ENCODE measurements around the gene EIF4A2.

The EIF4A2 gene

GRCh38 chr3:186779204-186779603, 4.2 kb upstream of the EIF4A2 start:
- no peaks in the 10 kb centered on the region for H3K9me3 ChIP-seq (ENCODE audit: insufficient read depth, low read length)
- H3K79me2 ChIP-seq (ENCODE audit: low read length) = peaks cover 24% of the 10 kb centered on the region
- peaks cover 3% of the 10 kb centered on the region for H4K20me1 ChIP-seq (ENCODE audit: insufficient read depth, low read length)
- H3K9ac ChIP-seq (ENCODE audit: low read length) = no peak overlapping the region
- H3K4me2 ChIP-seq (ENCODE audit: low read length) = no peak overlapping the region
- no peak overlapping the region for H2AFZ ChIP-seq (ENCODE audit: low read depth, low read length)
- H3K27me3 ChIP-seq (ENCODE audit: low read depth, low read length) = no peaks in the 10 kb centered on the region
- H3K4me3 ChIP-seq (ENCODE audit: low read length) = no peak overlapping the region
- TF ChIP-seq, protein P1, sequence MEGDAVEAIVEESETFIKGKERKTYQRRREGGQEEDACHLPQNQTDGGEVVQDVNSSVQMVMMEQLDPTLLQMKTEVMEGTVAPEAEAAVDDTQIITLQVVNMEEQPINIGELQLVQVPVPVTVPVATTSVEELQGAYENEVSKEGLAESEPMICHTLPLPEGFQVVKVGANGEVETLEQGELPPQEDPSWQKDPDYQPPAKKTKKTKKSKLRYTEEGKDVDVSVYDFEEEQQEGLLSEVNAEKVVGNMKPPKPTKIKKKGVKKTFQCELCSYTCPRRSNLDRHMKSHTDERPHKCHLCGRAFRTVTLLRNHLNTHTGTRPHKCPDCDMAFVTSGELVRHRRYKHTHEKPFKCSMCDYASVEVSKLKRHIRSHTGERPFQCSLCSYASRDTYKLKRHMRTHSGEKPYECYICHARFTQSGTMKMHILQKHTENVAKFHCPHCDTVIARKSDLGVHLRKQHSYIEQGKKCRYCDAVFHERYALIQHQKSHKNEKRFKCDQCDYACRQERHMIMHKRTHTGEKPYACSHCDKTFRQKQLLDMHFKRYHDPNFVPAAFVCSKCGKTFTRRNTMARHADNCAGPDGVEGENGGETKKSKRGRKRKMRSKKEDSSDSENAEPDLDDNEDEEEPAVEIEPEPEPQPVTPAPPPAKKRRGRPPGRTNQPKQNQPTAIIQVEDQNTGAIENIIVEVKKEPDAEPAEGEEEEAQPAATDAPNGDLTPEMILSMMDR (IDR thresholded peaks at IDR 0.05; ENCODE audit: low read depth, low read length) = no peak
- no peak for TF ChIP-seq EZH2phosphoT487 (IDR thresholded peaks at IDR 0.05; ENCODE audit: low read depth)
- no peak overlapping the region for H3K27ac ChIP-seq (ENCODE audit: low read length)
- H3K4me1 ChIP-seq (ENCODE audit: low read length) = peaks cover 4% of the 10 kb centered on the region; the same call in 1 of the 2 replicates
- H3K36me3 ChIP-seq (replicated peaks; ENCODE audit: low read depth, low read length) = peaks cover 7% of the 10 kb centered on the region

DNA sequence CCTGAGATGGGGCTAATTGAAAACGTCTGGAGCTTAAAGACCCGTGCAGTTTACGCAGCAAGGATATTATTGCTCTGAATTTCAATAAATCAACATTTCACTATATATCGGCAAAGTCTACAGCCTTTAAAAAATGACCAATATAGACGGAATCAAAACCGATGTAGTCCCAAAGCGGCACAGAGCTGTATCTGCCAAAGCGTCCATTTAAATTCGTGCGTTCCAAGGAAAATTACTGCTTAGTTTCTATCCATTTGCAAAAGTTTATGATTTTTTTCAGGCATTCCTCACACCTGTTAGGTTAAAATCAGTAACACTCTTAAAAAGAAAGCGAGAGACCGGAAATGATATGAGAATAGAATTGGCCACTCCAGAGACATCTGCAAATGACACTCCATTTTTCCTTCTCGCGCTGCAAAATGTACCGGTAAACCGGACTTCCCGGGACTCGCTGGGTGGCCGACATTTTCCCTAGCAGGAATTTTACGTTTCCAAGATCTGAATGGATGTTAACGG, 777 bp upstream of the EIF4A2 start:
- Histone ChIP-seq H3K4me2 (ENCODE audit: low read length) (peak overlapping the region; percentile 95), H2AFZ (ENCODE audit: low read depth, low read length) (peak overlapping the region; percentile 90), H4K20me1 (ENCODE audit: insufficient read depth, low read length) (peaks cover 37% of the 10 kb centered on the region), H3K79me2 (ENCODE audit: low read length) (peaks cover 58% of the 10 kb centered on the region), H3K27me3 (ENCODE audit: low read depth, low read length) (no peaks in the 10 kb centered on the region), H3K36me3 (replicated peaks; ENCODE audit: low read depth, low read length) (peaks cover 41% of the 10 kb centered on the region), H3K4me1 (ENCODE audit: low read length) (peaks cover 33% of the 10 kb centered on the region), H3K4me3 (ENCODE audit: low read length) (peak overlapping the region; percentile 94), H3K27ac (ENCODE audit: low read length) (peak overlapping the region; percentile 95), H3K9ac (ENCODE audit: low read length) (peak overlapping the region; percentile 100), H3K9me3 (ENCODE audit: insufficient read depth, low read length) (no peaks in the 10 kb centered on the region)
- TF ChIP-seq EZH2phosphoT487 (IDR thresholded peaks at IDR 0.05; ENCODE audit: low read depth) = no peak
- TF ChIP-seq, protein P1 (IDR thresholded peaks at IDR 0.05; ENCODE audit: low read depth, low read length) = no peak

GRCh38 chr3:186783731-186784515, 546 bp downstream of the EIF4A2 start:
- H3K27me3 ChIP-seq (ENCODE audit: low read depth, low read length) = no peaks in the 10 kb centered on the region
- peak overlapping the region; percentile 95 for H3K27ac ChIP-seq (ENCODE audit: low read length)
- H3K4me3 ChIP-seq (ENCODE audit: low read length) = peak overlapping the region; percentile 94
- H3K4me1 ChIP-seq (ENCODE audit: low read length) = peaks cover 38% of the 10 kb centered on the region
- H3K9me3 ChIP-seq (ENCODE audit: insufficient read depth, low read length) = no peaks in the 10 kb centered on the region
- peak overlapping the region; percentile 100 for H3K9ac ChIP-seq (ENCODE audit: low read length)
- peaks cover 50% of the 10 kb centered on the region for H4K20me1 ChIP-seq (ENCODE audit: insufficient read depth, low read length)
- H3K4me2 ChIP-seq (ENCODE audit: low read length) = peak overlapping the region; percentile 90
- H3K79me2 ChIP-seq (ENCODE audit: low read length) = peaks cover 69% of the 10 kb centered on the region
- H2AFZ ChIP-seq (ENCODE audit: low read depth, low read length) = no peak overlapping the region
- H3K36me3 ChIP-seq (replicated peaks; ENCODE audit: low read depth, low read length) = peaks cover 55% of the 10 kb centered on the region
- TF ChIP-seq, protein P1 (IDR thresholded peaks at IDR 0.05; ENCODE audit: low read depth, low read length) = no peak
- TF ChIP-seq EZH2phosphoT487 (IDR thresholded peaks at IDR 0.05; ENCODE audit: low read depth) = no peak

GRCh38 chr3:186784820-186785494, 1.6 kb downstream of the EIF4A2 start:
- no peaks in the 10 kb centered on the region for H3K9me3 ChIP-seq (ENCODE audit: insufficient read depth, low read length)
- peaks cover 38% of the 10 kb centered on the region for H3K4me1 ChIP-seq (ENCODE audit: low read length)
- peak overlapping the region; percentile 94 for H3K4me3 ChIP-seq (ENCODE audit: low read length)
- peak overlapping the region; percentile 95 for H3K27ac ChIP-seq (ENCODE audit: low read length)
- peaks cover 70% of the 10 kb centered on the region for H3K79me2 ChIP-seq (ENCODE audit: low read length)
- H3K36me3 ChIP-seq (replicated peaks; ENCODE audit: low read depth, low read length) = peaks cover 61% of the 10 kb centered on the region
- TF ChIP-seq, protein P1 (IDR thresholded peaks at IDR 0.05; ENCODE audit: low read depth, low read length) = no peak
- TF ChIP-seq EZH2phosphoT487 (IDR thresholded peaks at IDR 0.05; ENCODE audit: low read depth) = no peak
- H3K27me3 ChIP-seq (ENCODE audit: low read depth, low read length) = no peaks in the 10 kb centered on the region
- H2AFZ ChIP-seq (ENCODE audit: low read depth, low read length) = no peak overlapping the region
- peak overlapping the region; percentile 100 for H3K9ac ChIP-seq (ENCODE audit: low read length)
- peaks cover 58% of the 10 kb centered on the region for H4K20me1 ChIP-seq (ENCODE audit: insufficient read depth, low read length)
- H3K4me2 ChIP-seq (ENCODE audit: low read length) = peak overlapping the region; percentile 90

Data from OCI-LY3 (cell line).